HG03575 (cell line): Measurements from ENCODE around the gene ADAMTS3.

Source experiments
- ATAC-seq: cut with Tn5 transposase; IDR thresholded peaks from one replicate; pipeline ENCODE4 v1.9.1; 2021; ENCODE audit not compliant: unreplicated experiment, insufficient number of reproducible peaks, low FRiP score; ENCODE audit errors: extremely low read depth

Gene ADAMTS3

GRCh38 chr4:72489267-72489666 is 79.8 kb downstream of the ADAMTS3 start:
- no peak for ATAC-seq

DNA sequence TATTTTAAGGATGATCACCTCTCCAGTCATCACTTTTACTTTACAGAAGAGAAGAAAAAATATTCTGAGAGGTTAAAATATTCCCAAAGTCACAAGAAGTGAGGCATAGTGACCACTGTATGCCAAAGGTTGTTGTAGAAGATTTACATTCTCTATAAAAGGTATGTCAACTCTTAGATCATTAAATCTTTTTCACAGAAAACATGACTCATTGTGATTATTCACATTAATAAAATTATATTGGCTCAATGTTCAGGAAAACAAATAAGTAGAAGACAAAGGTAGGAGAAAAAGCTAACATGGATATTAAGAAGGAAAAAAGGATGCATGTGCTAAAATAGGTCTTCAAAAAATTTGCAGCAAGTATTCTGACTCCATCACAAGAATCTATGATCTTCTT is 82.0 kb downstream of the ADAMTS3 start:
- no peak for ATAC-seq

GRCh38 chr4:72484981-72485380 is 84.0 kb downstream of the ADAMTS3 start:
- no peak for ATAC-seq

DNA sequence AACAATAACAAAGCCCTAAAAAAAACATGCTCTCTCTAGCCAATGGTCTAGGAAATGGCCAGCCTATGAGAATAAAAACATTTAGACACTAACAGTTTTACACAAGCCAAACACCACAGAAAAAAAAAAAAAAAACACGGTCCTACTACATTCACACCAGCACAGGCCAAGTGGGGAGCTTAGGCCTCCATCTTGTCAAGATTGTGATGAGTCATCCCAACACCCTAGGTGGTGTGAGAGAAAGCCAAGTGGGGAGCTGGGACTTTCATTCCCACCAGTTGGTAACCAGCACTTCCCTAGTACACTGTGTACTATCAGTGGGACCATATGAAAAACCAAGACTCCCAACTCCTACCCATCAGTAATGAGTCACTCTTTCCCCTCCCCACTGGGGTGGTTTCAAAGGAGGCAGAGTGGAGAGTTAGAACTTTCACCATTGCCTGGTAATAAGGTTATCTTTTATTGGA is 95.6 kb downstream of the ADAMTS3 start:
- ATAC-seq: no peak

GRCh38 chr4:72471816-72472215 is 97.2 kb downstream of the ADAMTS3 start:
- ATAC-seq: no peak

DNA sequence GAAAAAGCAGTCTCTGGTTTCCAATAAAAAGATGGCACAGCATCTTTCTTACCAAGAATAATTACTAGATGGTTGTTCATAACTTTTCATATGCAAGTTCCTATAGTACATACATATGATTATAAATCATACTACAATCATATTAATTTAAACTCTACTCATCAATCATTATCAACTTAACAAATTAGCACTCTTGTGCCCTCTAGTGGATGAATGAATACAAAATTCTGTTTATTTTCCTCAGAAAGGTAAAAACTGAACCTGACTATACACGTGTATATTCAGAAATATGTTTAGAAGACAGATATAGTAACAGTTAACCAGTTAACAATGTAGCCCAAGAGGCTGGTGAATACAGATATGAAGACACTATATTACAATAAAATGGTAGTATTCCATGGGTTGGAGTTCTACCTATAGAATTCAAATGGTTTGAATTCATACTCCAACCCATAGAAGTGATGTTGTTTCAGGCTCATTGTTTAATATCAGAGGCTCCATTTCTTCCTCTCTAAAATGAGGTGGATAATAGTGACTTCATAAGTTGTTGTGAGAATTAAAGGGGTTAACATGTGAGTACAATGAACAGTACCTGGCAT is 100.0 kb downstream of the ADAMTS3 start:
- ATAC-seq: no peak

- no peak for ATAC-seq
Observed at GRCh38 chr4:72467633-72468032, 101.4 kb downstream of the ADAMTS3 start.

DNA sequence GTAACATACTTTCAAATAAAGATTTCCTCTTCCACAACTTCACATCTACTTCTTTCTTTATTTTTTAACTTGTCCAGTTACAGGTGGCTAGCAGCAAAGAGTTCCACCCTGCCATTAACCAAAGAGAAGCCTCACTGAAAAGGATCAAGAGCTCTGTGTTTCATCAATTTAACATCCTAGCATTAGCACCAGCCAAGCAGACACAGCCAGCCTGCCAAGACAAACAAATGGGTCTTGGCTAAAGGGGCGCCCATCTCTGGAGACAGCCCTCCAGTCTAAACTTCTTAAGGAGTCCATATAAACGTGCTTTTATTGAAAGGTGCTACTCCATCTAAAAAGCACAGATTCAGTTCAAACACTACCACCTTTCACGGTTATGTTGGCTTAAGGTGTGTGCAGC is 105.3 kb downstream of the ADAMTS3 start:
- ATAC-seq: no peak

- ATAC-seq: no peak
Observed at GRCh38 chr4:72457158-72457557, 111.9 kb downstream of the ADAMTS3 start.

DNA sequence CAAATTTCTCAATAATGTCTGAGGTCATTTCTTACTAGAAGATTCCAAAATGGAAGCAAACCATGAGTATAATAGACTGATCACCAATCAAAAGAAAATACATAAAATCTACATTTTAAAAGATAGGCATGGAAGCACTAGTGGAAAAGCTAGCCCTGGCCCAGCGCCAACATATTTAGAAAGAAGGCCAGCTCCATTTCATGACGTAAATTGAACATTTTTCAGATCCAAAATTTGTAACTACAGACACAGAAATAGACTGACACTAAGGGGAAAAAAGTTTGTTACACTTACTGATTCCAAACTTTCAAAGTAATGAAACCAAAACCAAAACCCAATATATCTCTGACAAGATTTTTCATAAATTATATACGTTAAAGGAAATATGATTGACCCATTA is 117.7 kb downstream of the ADAMTS3 start:
- ATAC-seq: no peak

DNA sequence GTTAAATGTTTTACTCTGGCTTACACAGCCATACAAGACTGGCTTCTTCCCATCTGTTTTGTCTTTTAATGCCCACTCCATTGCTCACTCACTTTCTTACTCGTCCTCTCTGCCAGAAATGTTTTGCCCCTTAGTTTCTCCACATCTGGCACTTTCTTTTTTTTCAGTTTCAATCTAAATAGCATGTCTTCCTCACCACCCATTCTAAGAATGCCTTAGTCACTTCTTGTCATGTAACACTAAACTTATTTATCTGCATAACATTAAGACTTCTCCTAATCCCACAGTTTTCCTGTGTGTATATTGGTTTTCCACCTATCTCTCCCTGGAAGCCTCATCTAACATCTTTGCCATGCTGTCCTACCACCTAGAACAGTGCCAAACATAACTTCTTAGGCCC is 119.3 kb downstream of the ADAMTS3 start:
- no peak for ATAC-seq

DNA sequence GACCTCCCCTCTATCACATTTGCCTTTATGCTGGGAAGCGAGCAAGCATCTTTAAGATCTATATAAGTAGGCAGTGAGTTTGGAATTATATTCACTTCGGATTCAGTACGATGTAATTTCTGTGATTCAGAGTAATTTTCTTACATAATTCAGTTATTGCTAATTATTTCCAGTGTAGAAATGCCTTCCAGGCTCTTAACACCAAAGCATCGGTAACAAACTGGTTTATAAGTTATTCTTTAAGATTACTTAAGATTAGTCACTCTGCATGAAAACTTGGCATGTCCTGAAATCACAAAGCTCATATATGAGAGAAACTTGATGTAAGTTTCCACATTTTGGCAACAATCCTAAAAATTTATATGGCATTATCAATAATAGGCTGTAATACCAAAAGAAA is 120.8 kb downstream of the ADAMTS3 start:
- no peak for ATAC-seq

DNA sequence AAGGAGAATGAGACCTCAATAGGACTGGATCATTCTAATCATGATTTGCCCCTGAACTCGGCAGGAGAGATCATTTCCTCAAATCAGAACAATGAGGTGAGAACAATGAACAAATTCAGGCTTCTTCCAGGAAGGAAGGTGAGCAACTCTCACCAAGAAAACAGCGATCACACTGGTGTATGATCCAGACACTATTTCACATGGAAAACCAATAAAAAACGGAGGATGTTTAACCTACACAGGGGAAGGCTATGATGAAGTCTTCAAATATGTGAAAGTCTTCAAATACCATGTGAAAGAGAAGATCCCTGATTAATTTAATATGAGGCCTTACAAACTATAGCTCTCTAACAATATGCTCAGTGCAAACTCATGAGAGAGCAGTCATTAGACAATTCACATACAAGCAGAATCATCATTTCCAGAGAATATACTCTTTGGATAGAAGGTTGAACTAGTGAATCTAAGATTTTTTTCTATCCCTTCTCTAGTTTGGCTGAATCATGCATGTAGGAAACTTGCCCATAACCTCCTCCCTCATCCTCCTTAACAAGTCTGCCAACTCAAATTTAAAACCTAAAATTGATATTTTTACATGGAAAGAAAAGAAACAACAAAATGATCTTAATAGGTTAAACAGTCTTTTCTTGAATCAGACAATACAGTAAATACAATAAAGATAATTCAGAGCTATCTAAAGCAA is 122.5 kb downstream of the ADAMTS3 start:
- ATAC-seq: no peak

DNA sequence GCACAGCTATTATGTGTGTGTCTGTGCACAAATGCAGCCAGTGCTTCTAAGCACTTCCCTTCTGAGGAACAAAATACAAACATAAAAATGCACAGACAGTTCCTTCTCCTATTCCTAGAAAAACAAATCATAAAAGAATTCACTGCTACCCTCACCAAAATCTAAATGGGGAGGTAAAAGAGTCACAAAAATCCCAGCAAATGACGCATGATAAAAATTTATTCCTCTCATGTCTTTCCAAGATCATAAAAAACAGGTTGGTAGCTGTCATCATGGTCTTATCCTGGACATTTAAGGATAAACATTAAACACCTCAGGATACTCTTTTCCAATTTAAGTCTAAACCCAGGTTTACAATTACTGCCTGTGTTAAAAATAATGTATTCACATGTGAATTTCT is 124.9 kb downstream of the ADAMTS3 start:
- no peak for ATAC-seq

GRCh38 chr4:72442715-72443114 is 126.3 kb downstream of the ADAMTS3 start:
- no peak for ATAC-seq

DNA sequence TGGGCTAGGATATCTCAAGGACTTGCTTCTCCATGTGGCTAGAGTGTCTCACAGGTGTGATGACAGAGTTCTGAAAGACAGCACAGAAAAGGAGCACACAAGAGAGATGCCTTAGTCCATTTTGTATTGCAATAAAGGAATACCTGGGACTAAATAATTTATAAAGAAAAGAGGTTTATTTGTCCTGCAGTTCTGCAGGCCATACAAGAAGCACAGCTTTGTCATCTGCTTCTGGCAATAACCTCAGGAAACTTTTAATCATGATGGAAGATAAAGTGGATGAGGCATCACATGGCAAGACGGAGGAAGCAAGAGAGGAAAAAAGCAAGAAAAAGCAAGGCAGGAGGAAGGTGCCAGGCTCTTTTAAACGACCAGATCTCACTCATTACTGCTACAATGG is 126.9 kb downstream of the ADAMTS3 start:
- ATAC-seq: no peak

- ATAC-seq: no peak
Observed at GRCh38 chr4:72440386-72440785, 128.6 kb downstream of the ADAMTS3 start.

- no peak for ATAC-seq
Observed at GRCh38 chr4:72432975-72433374, 136.0 kb downstream of the ADAMTS3 start.

DNA sequence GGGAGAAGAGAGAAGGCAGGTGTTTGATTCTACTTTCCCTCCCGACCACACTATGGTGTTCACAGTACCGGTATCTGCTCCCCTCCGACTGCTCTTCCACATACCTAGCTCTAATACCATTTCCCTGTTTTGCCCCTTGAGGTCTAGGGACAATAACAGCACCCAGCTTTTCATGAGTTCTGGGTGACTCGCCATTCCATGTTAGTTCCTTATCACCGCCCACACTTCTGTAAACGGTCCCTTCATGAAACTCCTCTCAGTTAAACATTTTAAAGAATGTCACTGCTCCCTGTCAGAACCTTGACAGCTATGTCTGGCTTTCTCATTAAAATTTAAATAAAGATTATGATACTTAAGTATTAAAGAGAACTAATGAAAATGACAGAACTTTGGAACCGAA is 136.7 kb downstream of the ADAMTS3 start:
- no peak for ATAC-seq

DNA sequence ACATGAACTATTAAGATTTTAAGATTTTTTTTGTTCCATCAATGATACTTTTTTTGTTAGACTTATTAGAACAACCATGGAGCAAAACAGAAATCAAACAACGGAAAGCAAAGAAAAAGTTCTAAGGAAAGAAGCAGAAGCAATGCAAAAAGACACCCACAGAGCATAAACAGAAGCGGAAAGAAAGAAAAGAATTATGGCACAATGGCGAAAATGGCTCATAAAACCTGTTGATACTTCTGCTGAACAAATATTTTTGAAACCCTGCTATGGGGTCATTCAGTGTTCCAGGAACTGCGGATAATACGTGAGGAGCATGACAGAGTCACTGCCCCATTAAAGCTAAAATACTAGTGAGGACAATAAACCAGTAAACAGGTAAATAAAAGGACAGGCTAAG is 138.0 kb downstream of the ADAMTS3 start:
- no peak for ATAC-seq

DNA sequence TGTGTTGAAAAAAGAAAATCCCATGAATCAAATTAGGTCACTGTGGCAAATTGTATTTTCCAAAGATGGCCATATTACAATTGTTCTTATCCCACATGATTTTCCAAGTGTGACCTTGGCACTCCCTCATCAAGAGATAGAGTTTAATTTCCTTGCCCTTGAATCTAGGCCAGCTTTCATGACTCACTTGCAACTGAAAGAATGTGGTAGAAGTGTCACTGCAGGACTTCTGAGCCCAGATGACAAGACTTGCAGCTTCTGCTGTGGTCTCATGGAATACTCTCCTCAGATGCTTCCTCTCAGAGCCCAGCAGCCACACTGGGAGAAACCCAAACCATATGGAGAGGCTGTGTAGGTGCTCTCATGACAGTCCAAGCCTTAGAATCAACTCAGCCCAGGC is 139.0 kb downstream of the ADAMTS3 start:
- ATAC-seq: no peak
